Esophagus muscularis mucosa (tissue), 4 donors: ENCODE data around the gene CD40LG.

Experiments
- EP300 ChIP-seq: sonication (generic); formaldehyde crosslinking; IDR thresholded peaks from one replicate; pipeline ENCODE4 v1.6.1; 2017; ENCODE audit warnings: antibody characterized with exemption
- POLR2A ChIP-seq: fragments of 450-650 bp; IDR thresholded peaks from one replicate; pipeline ENCODE4 v1.6.1; 2017; ENCODE audit warnings: antibody characterized with exemption, moderate library complexity, mild to moderate bottlenecking, low read depth
- POLR2AphosphoS5 ChIP-seq, 2 donors: sonication (generic); formaldehyde crosslinking; IDR thresholded peaks; one replicate each; pipeline ENCODE4 v1.6.1; 2017; ENCODE audit warnings: antibody characterized with exemption in 2 of 2
- TF ChIP-seq, protein P1 (sequence below), 3 experiments: fragments of 200-600 bp in 2 of 3; fragments of 450-650 bp in 1 of 3; sonication (generic) in 2 of 3; IDR thresholded peaks; one replicate each; pipeline ENCODE4 v1.5.1; 2017 to 2019; ENCODE audit warnings: antibody characterized with exemption in 3 of 3, mild to moderate bottlenecking in 2 of 3, moderate library complexity in 1 of 3

DNA sequence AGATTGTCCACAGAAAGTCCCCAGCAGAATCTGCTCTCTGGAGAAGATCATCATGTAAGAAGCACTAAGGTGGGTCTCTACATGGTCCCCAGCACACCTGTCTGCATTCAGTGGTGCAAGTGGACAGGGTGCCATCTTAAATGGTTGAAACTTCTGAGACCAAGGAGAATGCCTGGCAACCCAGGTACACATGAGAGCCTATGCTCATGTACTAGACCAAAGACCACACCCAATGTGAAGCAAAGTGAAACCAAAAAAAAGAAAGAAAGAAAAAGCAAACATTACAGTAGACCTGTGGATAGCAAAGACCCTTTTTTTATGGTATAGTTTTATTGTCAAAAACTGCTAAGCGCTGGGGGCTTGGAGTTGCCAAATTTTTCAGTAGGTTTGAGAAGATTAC, 15.0 kb downstream of the CD40LG start:
- TF ChIP-seq, protein P1, sequence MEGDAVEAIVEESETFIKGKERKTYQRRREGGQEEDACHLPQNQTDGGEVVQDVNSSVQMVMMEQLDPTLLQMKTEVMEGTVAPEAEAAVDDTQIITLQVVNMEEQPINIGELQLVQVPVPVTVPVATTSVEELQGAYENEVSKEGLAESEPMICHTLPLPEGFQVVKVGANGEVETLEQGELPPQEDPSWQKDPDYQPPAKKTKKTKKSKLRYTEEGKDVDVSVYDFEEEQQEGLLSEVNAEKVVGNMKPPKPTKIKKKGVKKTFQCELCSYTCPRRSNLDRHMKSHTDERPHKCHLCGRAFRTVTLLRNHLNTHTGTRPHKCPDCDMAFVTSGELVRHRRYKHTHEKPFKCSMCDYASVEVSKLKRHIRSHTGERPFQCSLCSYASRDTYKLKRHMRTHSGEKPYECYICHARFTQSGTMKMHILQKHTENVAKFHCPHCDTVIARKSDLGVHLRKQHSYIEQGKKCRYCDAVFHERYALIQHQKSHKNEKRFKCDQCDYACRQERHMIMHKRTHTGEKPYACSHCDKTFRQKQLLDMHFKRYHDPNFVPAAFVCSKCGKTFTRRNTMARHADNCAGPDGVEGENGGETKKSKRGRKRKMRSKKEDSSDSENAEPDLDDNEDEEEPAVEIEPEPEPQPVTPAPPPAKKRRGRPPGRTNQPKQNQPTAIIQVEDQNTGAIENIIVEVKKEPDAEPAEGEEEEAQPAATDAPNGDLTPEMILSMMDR (IDR thresholded peaks at IDR 0.05) = no peak
- no peak for TF ChIP-seq EP300
- no peak for TF ChIP-seq POLR2A
- no peak for TF ChIP-seq POLR2AphosphoS5 (IDR thresholded peaks at IDR 0.05)
